ENCODE results near the gene DEF6. TPM values are rescaled to one million over a fixed set of nuclear protein-coding genes. Genes with fewer than 3 reads are reported as not detected.

DEF6 gene
- total RNA-seq, 1 experiment from 2014 or later = 5.6 TPM

DNA sequence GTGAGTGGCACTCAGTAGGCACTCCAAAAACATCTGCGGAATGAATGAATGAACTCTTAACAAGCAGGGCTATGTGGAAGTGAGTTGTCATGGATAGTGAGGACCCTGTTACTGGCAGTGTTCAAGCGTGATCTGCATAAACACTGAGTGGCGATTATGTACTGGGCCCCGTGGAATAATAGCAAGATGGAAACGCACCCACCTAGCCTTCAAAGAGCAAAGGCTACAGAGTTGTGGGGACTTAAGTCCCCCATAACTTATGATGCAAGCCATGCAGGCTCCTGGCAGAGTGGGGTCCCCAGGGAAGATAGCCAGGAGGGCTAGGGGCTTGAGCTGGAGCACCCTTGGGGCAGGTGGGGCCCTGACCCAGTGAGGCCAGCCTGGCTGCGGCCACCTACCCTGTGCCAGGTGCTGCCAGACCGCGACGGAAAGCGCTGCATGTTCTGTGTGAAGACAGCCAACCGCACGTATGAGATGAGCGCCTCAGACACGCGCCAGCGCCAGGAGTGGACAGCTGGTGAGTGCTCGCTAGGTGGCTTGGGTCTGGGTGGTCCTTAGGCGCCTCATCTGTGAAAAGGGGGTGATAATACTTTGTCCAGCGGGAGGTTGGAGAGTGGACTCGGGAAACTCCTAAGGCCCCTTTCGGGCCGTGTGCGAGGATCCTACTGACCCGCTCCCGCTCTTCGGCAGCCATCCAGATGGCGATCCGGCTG lies 20.0 kb downstream of the DEF6 start:
- Mint-ChIP-seq H3K9me3 (no peaks in the 10 kb centered on the region; a peak in 1 of 5 replicates), H3K27ac (no peak overlapping the region), H3K4me1 (peaks cover 18 to 22% of the 10 kb centered on the region in 2 experiments), H3K27me3 (ENCODE audit: low read depth) (peaks cover 28% of the 10 kb centered on the region), H3K36me3 (ENCODE audit: insufficient read depth in 1 of 3, low read depth in 3 of 3) (peaks cover 0 to 5% (median 0%) of the 10 kb centered on the region in 3 experiments; a peak in 2 of 7 replicates), H3K4me3 (peak overlapping the region; percentile 70 to 86)
- Histone ChIP-seq H3K27me3 (ENCODE audit: insufficient read depth, low read length) (peaks cover 3% of the 10 kb centered on the region; the same call in 1 of the 2 replicates), H3K79me1 (ENCODE audit: insufficient read depth, low read depth, low read length, poor library complexity, severe bottlenecking) (no peaks in the 10 kb centered on the region), H4K5ac (ENCODE audit: insufficient read length, low read depth, low read length) (no peak overlapping the region), H3K4ac (ENCODE audit: low read depth, low read length) (no peak overlapping the region), H3K4me2 (ENCODE audit: insufficient read depth, insufficient read length, low read length) (peak overlapping the region; percentile 43), H2AFZ (ENCODE audit: low read length) (no peak overlapping the region), H3K9ac (ENCODE audit: extremely low read depth, insufficient read length, low read length) (peak overlapping the region; percentile 3), H3K79me2 (ENCODE audit: insufficient read depth, low read length) (no peaks in the 10 kb centered on the region), H2BK120ac (ENCODE audit: low read depth, low read length, poor library complexity, severe bottlenecking) (no peak overlapping the region), H3K23ac (ENCODE audit: insufficient read length, low read depth, low read length) (no peak overlapping the region), H2BK15ac (ENCODE audit: low read depth, low read length) (no peak overlapping the region), H4K8ac (replicated peaks; ENCODE audit: insufficient read length, low read depth, low read length) (no peak overlapping the region), H3K18ac (ENCODE audit: insufficient read length, low read depth, low read length) (no peak overlapping the region), H2BK20ac (ENCODE audit: low read depth, low read length, poor library complexity, severe bottlenecking) (no peak overlapping the region), H4K20me1 (ENCODE audit: control insufficient read depth, insufficient read depth, insufficient read length) (no peaks in the 10 kb centered on the region), H3K4me1 (ENCODE audit: insufficient read depth, low read length) (peaks cover 3% of the 10 kb centered on the region), H3K14ac (ENCODE audit: insufficient read depth, low read length) (no peak overlapping the region; the same call in 1 of the 2 replicates), H2BK5ac (ENCODE audit: insufficient read length, low read length) (no peak overlapping the region), H3K23me2 (ENCODE audit: insufficient read length, low read depth, low read length, poor library complexity, severe bottlenecking) (peaks cover 10% of the 10 kb centered on the region), H3K9me3 (ENCODE audit: control insufficient read depth, low read depth, low read length) (no peaks in the 10 kb centered on the region), H3T11ph (ENCODE audit: low read length) (no peak overlapping the region), H3K27ac (ENCODE audit: insufficient read length, low read depth, low read length) (no peak overlapping the region), H2AK5ac (ENCODE audit: insufficient read length, low read length) (no peak overlapping the region), H2BK12ac (ENCODE audit: insufficient read length, low read depth, low read length) (no peak overlapping the region), H4K91ac (ENCODE audit: insufficient read length, low read depth, low read length) (no peak overlapping the region), H3K56ac (ENCODE audit: insufficient read length, low read depth, low read length) (no peak overlapping the region)
- peak; percentile 45 for DNase-seq
- WGBS (ENCODE audit: extremely low coverage, insufficient read length, low lambda C conversion rate) = no CpG with 5 or more reads among the region's 28 CpGs
- TF ChIP-seq, protein P1, sequence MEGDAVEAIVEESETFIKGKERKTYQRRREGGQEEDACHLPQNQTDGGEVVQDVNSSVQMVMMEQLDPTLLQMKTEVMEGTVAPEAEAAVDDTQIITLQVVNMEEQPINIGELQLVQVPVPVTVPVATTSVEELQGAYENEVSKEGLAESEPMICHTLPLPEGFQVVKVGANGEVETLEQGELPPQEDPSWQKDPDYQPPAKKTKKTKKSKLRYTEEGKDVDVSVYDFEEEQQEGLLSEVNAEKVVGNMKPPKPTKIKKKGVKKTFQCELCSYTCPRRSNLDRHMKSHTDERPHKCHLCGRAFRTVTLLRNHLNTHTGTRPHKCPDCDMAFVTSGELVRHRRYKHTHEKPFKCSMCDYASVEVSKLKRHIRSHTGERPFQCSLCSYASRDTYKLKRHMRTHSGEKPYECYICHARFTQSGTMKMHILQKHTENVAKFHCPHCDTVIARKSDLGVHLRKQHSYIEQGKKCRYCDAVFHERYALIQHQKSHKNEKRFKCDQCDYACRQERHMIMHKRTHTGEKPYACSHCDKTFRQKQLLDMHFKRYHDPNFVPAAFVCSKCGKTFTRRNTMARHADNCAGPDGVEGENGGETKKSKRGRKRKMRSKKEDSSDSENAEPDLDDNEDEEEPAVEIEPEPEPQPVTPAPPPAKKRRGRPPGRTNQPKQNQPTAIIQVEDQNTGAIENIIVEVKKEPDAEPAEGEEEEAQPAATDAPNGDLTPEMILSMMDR (conservative IDR thresholded peaks at IDR 0.05) = no peak
